Neural progenitor cell (in vitro differentiated cells): ENCODE data around the gene ALS2CL. TPM values are rescaled to one million over a fixed set of nuclear protein-coding genes. Genes with fewer than 3 reads are reported as not detected.

Source experiments
- DNase-seq: peaks from one replicate; pipeline ENCODE4 v3.0.0-alpha.2; 2016; ENCODE audit warnings: low spot score
- H2AFZ ChIP-seq: fragments of 200-600 bp; sonication (generic); replicated peaks from 2 replicates; pipeline ENCODE4 v1.6.1; 2016; ENCODE audit warnings: antibody characterized with exemption
- H3F3A ChIP-seq: fragments of 200-600 bp; sonication (generic); 2 replicates; pipeline ENCODE4 v1.6.1; 2016; ENCODE audit warnings: antibody characterized with exemption, low read depth
- H3K27ac ChIP-seq: fragments of 200-600 bp; sonication (generic); 2 replicates; pipeline ENCODE4 v1.5.1; 2016; ENCODE audit warnings: mild to moderate bottlenecking
- H3K27me3 ChIP-seq: fragments of 200-600 bp; sonication (generic); 2 replicates; pipeline ENCODE4 v1.6.1; 2016; ENCODE audit warnings: mild to moderate bottlenecking, moderate library complexity
- H3K36me3 ChIP-seq: fragments of 200-600 bp; sonication (generic); 2 replicates; pipeline ENCODE4 v1.5.1; 2016
- H3K4me1 ChIP-seq: fragments of 200-600 bp; sonication (generic); 2 replicates; pipeline ENCODE4 v1.6.1; 2016; ENCODE audit warnings: mixed run types
- H3K4me2 ChIP-seq: fragments of 200-600 bp; sonication (generic); 2 replicates; pipeline ENCODE4 v1.6.1; 2016
- H3K4me3 ChIP-seq: fragments of 200-600 bp; sonication (generic); 2 replicates; pipeline ENCODE4 v1.5.1; 2016
- H3K79me2 ChIP-seq: fragments of 200-600 bp; sonication (generic); 2 replicates; pipeline ENCODE4 v1.6.1; 2016; ENCODE audit warnings: low read depth
- H3K9ac ChIP-seq: fragments of 200-600 bp; sonication (generic); 2 replicates; pipeline ENCODE4 v1.6.1; 2016
- H3K9me3 ChIP-seq: fragments of 200-600 bp; sonication (generic); 2 replicates; pipeline ENCODE4 v1.5.1; 2016; ENCODE audit warnings: low read depth
- H4K20me1 ChIP-seq: fragments of 200-600 bp; sonication (generic); 2 replicates; pipeline ENCODE4 v1.6.1; 2016; ENCODE audit warnings: low read depth
- H3K27ac Mint-ChIP-seq: 3 replicates; pipeline ENCODE4 v1.8.0; 2021; ENCODE audit warnings: mixed read lengths
- H3K27me3 Mint-ChIP-seq: 2 replicates; pipeline ENCODE4 v1.8.0; 2022; ENCODE audit warnings: low read depth, mild to moderate bottlenecking, inconsistent platforms, moderate library complexity, mixed read lengths; ENCODE audit not compliant: insufficient read depth
- H3K36me3 Mint-ChIP-seq: 3 replicates; pipeline ENCODE4 v1.8.0; 2021; ENCODE audit warnings: mixed read lengths
- H3K4me1 Mint-ChIP-seq: 3 replicates; pipeline ENCODE4 v1.8.0; 2021; ENCODE audit warnings: mixed read lengths
- H3K4me3 Mint-ChIP-seq: 3 replicates; pipeline ENCODE4 v1.8.0; 2021; ENCODE audit warnings: mild to moderate bottlenecking, moderate library complexity, mixed read lengths
- H3K9me3 Mint-ChIP-seq: 3 replicates; pipeline ENCODE4 v1.8.0; 2020; ENCODE audit warnings: mixed read lengths
- EZH2 ChIP-seq: fragments of 200-600 bp; sonication (generic); IDR thresholded peaks from 2 replicates; pipeline ENCODE4 v1.6.1; 2017; ENCODE audit warnings: antibody characterized with exemption, mild to moderate bottlenecking, moderate library complexity
- EZH2phosphoT487 ChIP-seq: fragments of 200-600 bp; sonication (generic); IDR thresholded peaks from 2 replicates; pipeline ENCODE4 v1.6.1; 2017; ENCODE audit warnings: antibody characterized with exemption
- total RNA-seq: library from RNA; depleted of rRNA; stranded (reverse); fragments of >200 nt; gene quantifications from 2 replicates; pipeline ENCODE4 v1.2.3, GENCODE V29; 2015; ENCODE audit warnings: low replicate concordance
- TF ChIP-seq, protein P1 (sequence below): fragments of 200-600 bp; sonication (generic); IDR thresholded peaks from 2 replicates; pipeline ENCODE4 v1.5.1; 2017; ENCODE audit warnings: antibody characterized with exemption, mild to moderate bottlenecking

ALS2CL gene
- total RNA-seq, 1 donor from 2014 or later: 1.3 TPM

DNA sequence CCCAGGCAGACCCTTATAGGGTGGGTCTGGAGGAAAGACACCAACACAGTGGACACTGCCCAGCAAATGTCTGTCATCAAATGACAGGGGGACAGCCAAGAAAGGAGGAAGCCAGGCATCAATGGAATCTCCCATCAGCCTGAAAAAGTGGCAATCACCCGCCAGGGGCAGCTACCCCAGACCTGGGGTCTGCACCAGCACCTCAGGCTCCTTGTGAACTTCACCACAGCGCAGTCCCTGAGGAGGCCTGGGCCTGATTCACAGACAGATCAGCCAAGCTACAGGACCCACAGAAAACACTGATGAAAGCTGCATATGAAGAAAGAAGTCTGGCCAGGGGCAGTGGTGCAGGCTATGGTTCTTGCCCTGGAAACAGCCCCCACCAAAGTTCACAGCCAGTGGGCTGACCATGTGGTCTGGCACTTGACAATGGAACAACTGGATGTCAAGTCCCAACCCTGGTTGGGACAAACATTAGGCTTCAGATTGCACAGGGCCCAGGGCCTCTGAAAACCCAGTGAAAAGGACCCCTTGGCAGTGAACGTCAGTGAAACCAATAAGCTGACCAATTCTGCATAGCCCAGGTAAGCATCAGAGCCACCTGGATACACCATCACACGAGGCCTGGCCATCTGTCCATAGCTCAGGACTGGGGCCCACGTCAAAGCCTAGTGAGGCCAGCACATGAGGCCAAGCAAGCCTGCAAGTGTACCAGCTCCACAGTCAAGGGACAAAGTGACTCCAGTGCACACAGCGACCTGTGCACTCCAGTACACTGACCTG is 29.1 kb downstream of the ALS2CL start:
- Histone ChIP-seq H3K9me3 (no peaks in the 10 kb centered on the region), H3K27me3 (no peaks in the 10 kb centered on the region), H3K4me1 (peaks cover 40% of the 10 kb centered on the region), H3K79me2 (no peaks in the 10 kb centered on the region), H2AFZ (no peak overlapping the region), H3K36me3 (no peaks in the 10 kb centered on the region), H3K27ac (no peak overlapping the region), H3F3A (no peaks in the 10 kb centered on the region), H3K4me2 (no peak overlapping the region), H3K4me3 (no peak overlapping the region), H4K20me1 (no peaks in the 10 kb centered on the region), H3K9ac (no peak overlapping the region)
- no peaks in the 10 kb centered on the region for H3K9me3 Mint-ChIP-seq
- TF ChIP-seq EZH2phosphoT487 (no peak), EZH2 (no peak)
- TF ChIP-seq, protein P1, sequence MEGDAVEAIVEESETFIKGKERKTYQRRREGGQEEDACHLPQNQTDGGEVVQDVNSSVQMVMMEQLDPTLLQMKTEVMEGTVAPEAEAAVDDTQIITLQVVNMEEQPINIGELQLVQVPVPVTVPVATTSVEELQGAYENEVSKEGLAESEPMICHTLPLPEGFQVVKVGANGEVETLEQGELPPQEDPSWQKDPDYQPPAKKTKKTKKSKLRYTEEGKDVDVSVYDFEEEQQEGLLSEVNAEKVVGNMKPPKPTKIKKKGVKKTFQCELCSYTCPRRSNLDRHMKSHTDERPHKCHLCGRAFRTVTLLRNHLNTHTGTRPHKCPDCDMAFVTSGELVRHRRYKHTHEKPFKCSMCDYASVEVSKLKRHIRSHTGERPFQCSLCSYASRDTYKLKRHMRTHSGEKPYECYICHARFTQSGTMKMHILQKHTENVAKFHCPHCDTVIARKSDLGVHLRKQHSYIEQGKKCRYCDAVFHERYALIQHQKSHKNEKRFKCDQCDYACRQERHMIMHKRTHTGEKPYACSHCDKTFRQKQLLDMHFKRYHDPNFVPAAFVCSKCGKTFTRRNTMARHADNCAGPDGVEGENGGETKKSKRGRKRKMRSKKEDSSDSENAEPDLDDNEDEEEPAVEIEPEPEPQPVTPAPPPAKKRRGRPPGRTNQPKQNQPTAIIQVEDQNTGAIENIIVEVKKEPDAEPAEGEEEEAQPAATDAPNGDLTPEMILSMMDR: no peak
- H3K36me3 Mint-ChIP-seq: no peaks in the 10 kb centered on the region
- no peak overlapping the region for H3K27ac Mint-ChIP-seq
- H3K4me1 Mint-ChIP-seq: peaks cover 44% of the 10 kb centered on the region
- H3K4me3 Mint-ChIP-seq: no peak overlapping the region
- peaks cover 18% of the 10 kb centered on the region for H3K27me3 Mint-ChIP-seq
- no peak for DNase-seq

DNA sequence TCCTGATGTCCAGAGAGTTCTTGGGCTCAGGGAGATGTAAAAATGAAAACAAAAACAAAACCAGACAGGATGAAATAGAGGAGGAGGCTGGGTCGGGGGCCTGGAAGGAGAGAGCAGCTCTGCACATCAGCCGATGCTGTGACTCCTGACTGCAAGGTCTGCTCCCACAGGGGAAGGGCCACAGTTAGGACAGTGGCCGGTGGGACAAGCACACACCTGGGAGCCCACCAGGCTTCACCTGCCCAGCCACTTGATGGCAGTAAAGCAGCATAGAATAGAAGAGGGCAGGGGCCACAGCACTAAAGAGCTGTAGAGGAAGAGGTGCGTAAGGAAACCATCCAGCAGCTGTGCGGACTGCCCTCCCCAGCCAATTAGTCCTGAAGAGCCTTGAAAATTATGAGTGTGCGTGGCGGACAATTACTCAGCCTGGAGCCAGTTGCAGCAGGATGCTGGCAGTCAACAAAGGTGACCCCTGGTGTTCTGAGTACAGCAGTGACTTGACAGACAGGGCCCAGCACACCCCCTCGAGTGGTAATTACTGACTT is 29.8 kb downstream of the ALS2CL start:
- DNase-seq: peak; percentile 53
- H3K27me3 Mint-ChIP-seq: peaks cover 18% of the 10 kb centered on the region

DNA sequence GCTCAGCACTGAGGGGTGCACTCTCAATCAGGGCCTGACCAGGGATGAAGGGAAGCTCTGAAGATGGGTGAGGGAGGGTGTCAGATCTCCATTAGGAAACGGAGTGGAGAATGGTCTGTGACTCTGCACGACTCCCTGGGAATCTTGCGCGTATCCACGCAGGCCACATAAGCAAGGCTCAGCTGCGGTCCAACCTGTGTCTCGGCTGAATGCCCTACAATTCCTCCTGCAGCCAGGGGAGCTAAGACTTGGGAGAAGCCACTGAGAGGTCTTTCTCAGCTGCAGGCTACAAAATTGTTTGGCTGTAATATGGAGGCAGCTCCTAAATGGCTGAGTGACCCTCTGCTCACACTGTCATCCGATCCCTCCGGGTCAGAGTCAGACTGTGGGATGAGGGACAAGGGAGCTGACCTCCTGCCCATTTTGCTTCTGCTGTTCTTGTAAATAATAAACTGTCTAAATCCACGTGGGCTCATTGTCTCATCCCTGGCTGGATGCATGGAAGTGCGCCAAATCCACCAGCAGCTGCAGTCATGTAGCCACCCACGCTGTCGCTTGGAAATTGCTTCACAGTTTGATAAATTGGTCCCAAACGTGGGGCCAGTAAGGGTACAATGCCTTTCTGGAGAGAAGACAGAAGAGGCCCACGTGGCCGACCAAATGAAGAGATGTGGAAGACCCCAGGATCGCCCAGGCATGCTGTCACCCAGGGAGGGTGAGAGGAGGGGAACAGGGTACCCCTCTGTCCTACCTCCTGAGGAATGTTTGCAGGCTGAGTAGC is 30.5 kb downstream of the ALS2CL start:
- TF ChIP-seq, protein P1: no peak
- no peak for TF ChIP-seq EZH2
- no peak for TF ChIP-seq EZH2phosphoT487
- Histone ChIP-seq H3K27ac (no peak overlapping the region), H3K36me3 (no peaks in the 10 kb centered on the region), H3F3A (no peaks in the 10 kb centered on the region), H3K9ac (no peak overlapping the region), H3K4me3 (no peak overlapping the region), H3K4me2 (peak overlapping the region; percentile 49), H3K9me3 (no peaks in the 10 kb centered on the region), H3K4me1 (peaks cover 47% of the 10 kb centered on the region), H2AFZ (no peak overlapping the region), H4K20me1 (no peaks in the 10 kb centered on the region), H3K79me2 (no peaks in the 10 kb centered on the region), H3K27me3 (no peaks in the 10 kb centered on the region)
- peaks cover 50% of the 10 kb centered on the region for H3K4me1 Mint-ChIP-seq
- H3K27ac Mint-ChIP-seq: peak overlapping the region; percentile 78
- no peaks in the 10 kb centered on the region for H3K9me3 Mint-ChIP-seq
- DNase-seq: no peak
- H3K36me3 Mint-ChIP-seq: no peaks in the 10 kb centered on the region
- H3K4me3 Mint-ChIP-seq: peak overlapping the region; percentile 16
- peaks cover 22% of the 10 kb centered on the region for H3K27me3 Mint-ChIP-seq

More for the DNA sequence above, 29.8 kb downstream of the ALS2CL start:
- Histone ChIP-seq H3K27me3 (no peaks in the 10 kb centered on the region), H3K36me3 (no peaks in the 10 kb centered on the region), H4K20me1 (no peaks in the 10 kb centered on the region), H3K4me3 (no peak overlapping the region), H2AFZ (no peak overlapping the region), H3K79me2 (no peaks in the 10 kb centered on the region), H3K4me1 (peaks cover 47% of the 10 kb centered on the region), H3K27ac (no peak overlapping the region), H3K9ac (no peak overlapping the region), H3K4me2 (no peak overlapping the region), H3F3A (no peaks in the 10 kb centered on the region), H3K9me3 (no peaks in the 10 kb centered on the region)
- Mint-ChIP-seq H3K36me3 (no peaks in the 10 kb centered on the region), H3K4me1 (peaks cover 49% of the 10 kb centered on the region), H3K4me3 (no peak overlapping the region), H3K27ac (peak overlapping the region; percentile 6), H3K9me3 (no peaks in the 10 kb centered on the region)
- TF ChIP-seq EZH2phosphoT487: no peak
- TF ChIP-seq EZH2: no peak
- TF ChIP-seq, protein P1: peak; percentile 28
